HepG2 (cell line): ENCODE measurements around the gene AP1M2. TPM values are rescaled to one million over a fixed set of nuclear protein-coding genes. Genes with fewer than 3 reads are reported as not detected.

Experiments used
- ATF2 ChIP-seq: sonication (generic); formaldehyde crosslinking; IDR thresholded peaks from 2 replicates; pipeline ENCODE4 v1.4.0; 2020; ENCODE audit warnings: missing genetic modification reagents
- GPN1 ChIP-seq: sonication (generic); formaldehyde crosslinking; IDR thresholded peaks from 2 replicates; pipeline ENCODE4 v1.5.1; 2020; ENCODE audit warnings: missing genetic modification reagents, borderline replicate concordance
- MAFF ChIP-seq: IDR thresholded peaks from 2 replicates; pipeline ENCODE4 v1.6.1; 2011; ENCODE audit warnings: low read depth, low read length, improper control_type of control experiment
- NRL ChIP-seq: sonication (generic); formaldehyde crosslinking; IDR thresholded peaks from 2 replicates; pipeline ENCODE4 v1.5.0; 2020; ENCODE audit warnings: missing genetic modification reagents, mild to moderate bottlenecking, moderate library complexity, borderline replicate concordance
- PHF8 ChIP-seq: sonication (generic); formaldehyde crosslinking; IDR thresholded peaks from 2 replicates; pipeline ENCODE4 v1.5.0; 2020; ENCODE audit warnings: missing genetic modification reagents
- SKI ChIP-seq: fragments of 450-650 bp; IDR thresholded peaks from one replicate; pipeline ENCODE4 v1.6.1; 2018; ENCODE audit warnings: mild to moderate bottlenecking; ENCODE audit not compliant: partially characterized antibody
- THYN1 ChIP-seq: sonication (generic); formaldehyde crosslinking; IDR thresholded peaks from 2 replicates; pipeline ENCODE4 v1.8.1; 2023; ENCODE audit warnings: low read depth, mild to moderate bottlenecking, moderate library complexity, missing genetic modification reagents, borderline replicate concordance
- ZBTB14 ChIP-seq: sonication (generic); formaldehyde crosslinking; IDR thresholded peaks from 2 replicates; pipeline ENCODE4 v1.4.0; 2020; ENCODE audit warnings: missing genetic modification reagents
- ZEB1 ChIP-seq: IDR thresholded peaks from 2 replicates; pipeline ENCODE4 v1.6.1; 2012; ENCODE audit warnings: mild to moderate bottlenecking, low read depth, inconsistent platforms; ENCODE audit not compliant: insufficient replicate concordance
- ZFX ChIP-seq: sonication (generic); formaldehyde crosslinking; IDR thresholded peaks from 2 replicates; pipeline ENCODE4 v1.4.0; 2020; ENCODE audit warnings: mild to moderate bottlenecking, low read depth, missing genetic modification reagents, moderate library complexity
- ZGPAT ChIP-seq: IDR thresholded peaks from 2 replicates; pipeline ENCODE4 v1.6.1; 2016; ENCODE audit warnings: mild to moderate bottlenecking
- ZNF17 ChIP-seq: sonication (generic); formaldehyde crosslinking; IDR thresholded peaks from 2 replicates; pipeline ENCODE4 v1.5.0; 2020; ENCODE audit warnings: mild to moderate bottlenecking, missing genetic modification reagents
- ZNF205 ChIP-seq: IDR thresholded peaks from 2 replicates; pipeline ENCODE4 v1.6.1; 2018; ENCODE audit warnings: missing biosample characterization, missing genetic modification reagents
- ZNF775 ChIP-seq: sonication (generic); formaldehyde crosslinking; IDR thresholded peaks from 2 replicates; pipeline ENCODE4 v1.4.0; 2020; ENCODE audit warnings: missing genetic modification reagents, mild to moderate bottlenecking, moderate library complexity, borderline replicate concordance
- ZSCAN12 ChIP-seq: sonication (generic); formaldehyde crosslinking; IDR thresholded peaks from 2 replicates; pipeline ENCODE4 v1.9.0; 2021; ENCODE audit warnings: mild to moderate bottlenecking, missing genetic modification reagents
- polyA plus RNA-seq, 8 experiments: library from polyadenylated mRNA; depleted of rRNA in 3 of 8; stranded (reverse) in 7 of 8; unstranded in 1 of 8; fragments of >200 nt; fragmentation: Illumina TruSeq in 4 of 8; extraction: Trizol in 4 of 8; gene quantifications; 2 replicates each; pipeline versions ENCODE4 v1.2.1 to v1.2.3, GENCODE V29; 2011 to 2016; ENCODE audit warnings: low read depth in 4 of 8, missing spikeins in 1 of 8, mixed read lengths in 1 of 8; ENCODE audit not compliant: insufficient read depth in 1 of 8
- total RNA-seq, 5 experiments: library from RNA; depleted of rRNA; stranded (reverse); fragments of >200 nt; fragmentation: Illumina TruSeq; extraction: Trizol; gene quantifications; 2 replicates each; pipeline ENCODE4 v1.2.3, GENCODE V29; 2016; ENCODE audit warnings: low read depth in 1 of 5
- TF ChIP-seq, protein P1 (sequence below), 2 experiments: sonication (generic) in 1 of 2; formaldehyde crosslinking in 1 of 2; IDR thresholded peaks; 2 replicates each; pipeline versions ENCODE4 v1.4.0 to v1.6.1; 2016 to 2020; ENCODE audit warnings: borderline replicate concordance in 1 of 2, low read depth in 1 of 2, mild to moderate bottlenecking in 1 of 2, missing genetic modification reagents in 1 of 2
- TF ChIP-seq, protein P2 (sequence below): sonication (generic); formaldehyde crosslinking; IDR thresholded peaks from 2 replicates; pipeline ENCODE4 v1.9.0; 2021; ENCODE audit warnings: missing genetic modification reagents, borderline replicate concordance

AP1M2 gene
- total and polyA plus RNA-seq, 2 of the 13 experiments (the other 11 are each of a cell fraction or from before 2014, with no cell fraction given): 6.3 to 76.8 TPM

DNA sequence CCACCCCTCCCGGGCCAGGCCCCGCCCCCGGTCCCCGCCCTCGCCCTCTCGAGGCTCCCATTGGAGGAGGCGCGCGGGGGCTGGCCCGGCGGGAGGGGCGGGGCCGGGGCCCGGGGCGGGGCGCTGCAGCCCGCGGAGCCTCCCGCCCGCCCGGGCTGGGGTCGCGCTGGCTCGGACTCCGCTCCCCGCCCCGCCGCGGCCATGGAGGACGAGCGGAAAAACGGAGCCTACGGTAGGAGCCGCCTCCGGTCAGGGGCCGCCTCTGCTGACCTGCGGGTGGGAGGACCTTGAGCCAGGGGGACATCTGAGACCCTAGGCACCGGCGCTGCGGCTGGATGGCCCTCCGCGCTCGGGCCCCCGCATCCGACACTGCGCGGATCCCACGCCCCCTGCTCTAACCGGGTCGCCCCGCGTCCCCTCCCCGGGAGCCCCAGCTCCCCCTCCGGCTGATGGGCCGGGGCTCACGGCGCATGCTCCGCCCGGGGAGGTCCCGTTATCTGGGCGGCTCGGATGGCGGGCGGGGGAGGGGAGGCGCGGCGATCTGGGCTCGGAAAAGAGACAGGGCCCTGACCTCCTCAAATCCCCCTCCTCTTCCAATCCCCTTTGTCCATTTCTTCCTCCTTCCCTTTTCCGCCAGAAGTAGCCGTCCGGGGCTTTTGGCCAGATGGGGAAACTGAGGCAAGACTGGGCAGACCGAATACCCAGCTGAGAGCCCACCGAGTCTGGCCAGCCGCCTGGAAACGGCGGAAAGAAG is 15.4 kb upstream of the AP1M2 start (continued):
- TF ChIP-seq, protein P1, sequence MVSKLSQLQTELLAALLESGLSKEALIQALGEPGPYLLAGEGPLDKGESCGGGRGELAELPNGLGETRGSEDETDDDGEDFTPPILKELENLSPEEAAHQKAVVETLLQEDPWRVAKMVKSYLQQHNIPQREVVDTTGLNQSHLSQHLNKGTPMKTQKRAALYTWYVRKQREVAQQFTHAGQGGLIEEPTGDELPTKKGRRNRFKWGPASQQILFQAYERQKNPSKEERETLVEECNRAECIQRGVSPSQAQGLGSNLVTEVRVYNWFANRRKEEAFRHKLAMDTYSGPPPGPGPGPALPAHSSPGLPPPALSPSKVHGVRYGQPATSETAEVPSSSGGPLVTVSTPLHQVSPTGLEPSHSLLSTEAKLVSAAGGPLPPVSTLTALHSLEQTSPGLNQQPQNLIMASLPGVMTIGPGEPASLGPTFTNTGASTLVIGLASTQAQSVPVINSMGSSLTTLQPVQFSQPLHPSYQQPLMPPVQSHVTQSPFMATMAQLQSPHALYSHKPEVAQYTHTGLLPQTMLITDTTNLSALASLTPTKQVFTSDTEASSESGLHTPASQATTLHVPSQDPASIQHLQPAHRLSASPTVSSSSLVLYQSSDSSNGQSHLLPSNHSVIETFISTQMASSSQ (IDR thresholded peaks at IDR 0.05; ENCODE audit: low read depth): no peak
- TF ChIP-seq, protein P1 (CRISPR knock-in tag; IDR thresholded peaks at IDR 0.05; ENCODE audit: borderline replicate concordance): 0 out of 2 replicates have a peak, but pooled peaks have one; percentile 6
- peak; percentile 67 for TF ChIP-seq PHF8 (CRISPR knock-in tag)
- TF ChIP-seq ATF2: no peak
- TF ChIP-seq MAFF: no peak
- no peak for TF ChIP-seq SKI
- TF ChIP-seq ZSCAN12: peak; percentile 40; the same call in 1 of the 2 replicates
- TF ChIP-seq ZFX: peak; percentile 38; the same call in 1 of the 2 replicates
- no peak for TF ChIP-seq GPN1 (CRISPR knock-in tag)
- TF ChIP-seq ZNF205 (CRISPR knock-in tag): no peak
- TF ChIP-seq NRL (CRISPR knock-in tag): no peak
- TF ChIP-seq THYN1: no peak
- no peak for TF ChIP-seq ZNF17 (CRISPR knock-in tag)
- TF ChIP-seq ZGPAT (CRISPR knock-in tag): 0 out of 2 replicates have a peak, but pooled peaks have one; percentile 34
- TF ChIP-seq ZNF775 (CRISPR knock-in tag): no peak
- TF ChIP-seq ZEB1: no peak
- no peak for TF ChIP-seq ZBTB14
- TF ChIP-seq, protein P2, sequence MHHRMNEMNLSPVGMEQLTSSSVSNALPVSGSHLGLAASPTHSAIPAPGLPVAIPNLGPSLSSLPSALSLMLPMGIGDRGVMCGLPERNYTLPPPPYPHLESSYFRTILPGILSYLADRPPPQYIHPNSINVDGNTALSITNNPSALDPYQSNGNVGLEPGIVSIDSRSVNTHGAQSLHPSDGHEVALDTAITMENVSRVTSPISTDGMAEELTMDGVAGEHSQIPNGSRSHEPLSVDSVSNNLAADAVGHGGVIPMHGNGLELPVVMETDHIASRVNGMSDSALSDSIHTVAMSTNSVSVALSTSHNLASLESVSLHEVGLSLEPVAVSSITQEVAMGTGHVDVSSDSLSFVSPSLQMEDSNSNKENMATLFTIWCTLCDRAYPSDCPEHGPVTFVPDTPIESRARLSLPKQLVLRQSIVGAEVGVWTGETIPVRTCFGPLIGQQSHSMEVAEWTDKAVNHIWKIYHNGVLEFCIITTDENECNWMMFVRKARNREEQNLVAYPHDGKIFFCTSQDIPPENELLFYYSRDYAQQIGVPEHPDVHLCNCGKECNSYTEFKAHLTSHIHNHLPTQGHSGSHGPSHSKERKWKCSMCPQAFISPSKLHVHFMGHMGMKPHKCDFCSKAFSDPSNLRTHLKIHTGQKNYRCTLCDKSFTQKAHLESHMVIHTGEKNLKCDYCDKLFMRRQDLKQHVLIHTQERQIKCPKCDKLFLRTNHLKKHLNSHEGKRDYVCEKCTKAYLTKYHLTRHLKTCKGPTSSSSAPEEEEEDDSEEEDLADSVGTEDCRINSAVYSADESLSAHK (CRISPR knock-in tag): no peak
